Measurements from ENCODE around the gene DECR2. TPM values are rescaled to one million over a fixed set of nuclear protein-coding genes. Genes with fewer than 3 reads are reported as not detected.
"Not testable (repeated sequence)": the region's sequence is repeated elsewhere in the genome, so short reads cannot be mapped to it uniquely, and the experiment has no call there.

Gene DECR2
- total RNA-seq, 4 donors from 2014 or later = 32.2 to 154 (median 105) TPM

DNA sequence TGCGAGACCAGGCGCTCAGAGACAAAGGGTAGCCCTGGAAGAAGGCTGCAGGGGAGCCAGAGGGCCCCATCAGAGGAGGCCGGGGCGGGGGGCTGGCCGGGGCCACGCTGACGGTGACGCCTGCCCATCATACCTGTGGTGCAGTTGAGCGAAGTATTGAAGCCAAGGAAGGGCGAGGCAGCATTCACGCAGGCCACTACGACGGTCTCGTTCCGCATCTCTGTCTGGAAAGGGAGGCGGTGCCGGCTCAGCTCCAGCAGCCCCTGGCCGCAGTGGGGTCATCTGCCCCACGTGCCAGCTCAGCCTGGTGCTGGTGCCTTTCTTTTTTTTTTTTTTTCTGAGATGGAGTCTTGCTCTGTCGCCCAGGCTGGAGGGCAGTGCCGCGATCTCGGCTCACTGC is 26.5 kb upstream of the DECR2 start:
- Histone ChIP-seq H3K4me3 (no peak overlapping the region), H3K27me3 (no peaks in the 10 kb centered on the region), H3K4me1 (peaks cover 0 to 25% (median 10%) of the 10 kb centered on the region in 4 donors), H3K36me3 (peaks cover 0 to 59% (median 0%) of the 10 kb centered on the region in 3 donors), H3K9me3 (no peaks in the 10 kb centered on the region), H3K27ac (no peak overlapping the region)
- TF ChIP-seq CTCF (IDR thresholded peaks at IDR 0.05) (no peak), POLR2A (IDR thresholded peaks at IDR 0.05) (no peak)
- no peak for DNase-seq

DNA sequence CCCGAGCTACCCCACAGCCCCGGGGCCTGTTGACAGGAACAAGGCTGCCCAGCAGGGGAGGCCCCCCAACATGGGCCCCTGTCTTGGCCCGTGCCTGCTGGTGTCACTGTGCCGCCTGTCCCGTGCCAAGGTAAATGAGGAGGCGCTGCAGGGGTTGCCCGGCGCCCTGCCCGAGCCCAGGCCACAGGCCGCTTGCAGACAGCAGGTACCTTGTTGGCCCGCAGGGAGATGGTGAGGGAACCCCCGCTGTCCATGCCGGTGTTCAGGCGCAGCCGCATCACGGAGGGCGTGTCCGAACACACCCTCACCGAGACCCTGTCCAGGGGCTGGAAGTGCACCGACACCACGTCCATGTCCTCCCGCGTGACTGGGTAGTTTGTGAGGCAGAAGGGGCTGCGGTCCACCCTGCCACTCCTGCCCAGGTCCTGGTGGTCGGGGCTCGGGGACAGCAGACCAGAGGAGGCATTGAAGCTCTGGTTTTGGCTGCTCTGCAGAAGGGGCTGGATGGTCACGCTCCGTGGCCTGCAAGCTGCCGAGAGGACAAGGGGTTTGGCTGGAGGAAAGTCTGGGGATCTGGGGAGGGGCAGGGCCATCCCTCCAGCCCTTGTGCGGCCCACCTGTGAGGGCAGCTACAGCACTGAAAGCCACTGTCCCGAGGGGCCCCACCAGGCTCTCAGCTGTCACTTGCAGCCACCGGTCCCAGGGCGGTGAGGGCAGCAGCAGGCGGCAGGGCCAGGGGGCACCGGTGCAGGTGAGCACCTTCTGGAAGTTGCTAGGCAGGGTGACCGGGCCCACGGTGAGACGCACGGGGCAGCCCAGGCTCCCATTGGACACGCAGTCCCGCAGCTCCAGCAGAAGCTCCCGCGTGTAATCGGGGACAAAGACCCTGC is 25.5 kb upstream of the DECR2 start:
- H3K4me3 ChIP-seq = no peak overlapping the region
- no peaks in the 10 kb centered on the region for H3K27me3 ChIP-seq
- peaks cover 0 to 27% (median 5%) of the 10 kb centered on the region in 4 donors for H3K4me1 ChIP-seq
- no peak for DNase-seq
- TF ChIP-seq CTCF (IDR thresholded peaks at IDR 0.05) (no peak), POLR2A (IDR thresholded peaks at IDR 0.05) (no peak)
- H3K27ac ChIP-seq = no peak overlapping the region
- no peaks in the 10 kb centered on the region for H3K9me3 ChIP-seq
- H3K36me3 ChIP-seq = peaks cover 0 to 59% (median 0%) of the 10 kb centered on the region in 3 donors

DNA sequence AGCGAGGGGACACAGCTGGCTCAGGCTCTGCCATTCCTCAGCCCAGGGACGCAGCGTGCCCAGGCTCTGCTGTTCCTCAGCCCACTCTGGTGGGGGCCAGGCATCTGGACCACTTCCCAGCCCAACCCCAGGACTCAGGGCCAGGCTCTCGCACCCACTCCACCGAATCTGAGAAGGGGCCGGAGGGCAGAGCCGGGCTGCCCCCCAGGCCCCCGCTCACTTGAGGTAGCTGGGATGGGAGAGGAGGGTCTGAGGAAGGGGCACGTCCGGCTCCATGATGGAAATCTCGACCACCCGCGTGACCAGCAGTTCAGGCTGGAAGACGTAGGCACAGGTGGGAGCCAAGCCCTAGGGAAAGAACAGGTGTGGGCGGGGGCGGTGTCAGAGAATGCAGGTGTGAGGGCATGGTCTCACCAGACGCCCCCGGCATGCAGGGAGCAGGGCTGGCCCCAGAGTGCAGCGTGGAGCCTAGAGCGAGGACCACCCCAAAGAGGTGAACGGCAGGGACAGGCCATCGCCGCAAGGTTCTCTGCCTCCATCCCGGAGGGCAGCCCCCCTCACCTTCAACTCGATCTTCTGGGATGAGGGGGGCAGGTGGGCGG is 24.8 kb upstream of the DECR2 start:
- peaks cover 0 to 53% (median 0%) of the 10 kb centered on the region in 3 donors for H3K36me3 ChIP-seq
- no peak for DNase-seq
- peaks cover 0 to 25% (median 4%) of the 10 kb centered on the region in 4 donors for H3K4me1 ChIP-seq
- H3K27ac ChIP-seq = no peak overlapping the region
- TF ChIP-seq CTCF (IDR thresholded peaks at IDR 0.05) (no peak), POLR2A (IDR thresholded peaks at IDR 0.05) (no peak)
- H3K4me3 ChIP-seq = no peak overlapping the region
- no peaks in the 10 kb centered on the region for H3K9me3 ChIP-seq
- no peaks in the 10 kb centered on the region for H3K27me3 ChIP-seq

- Histone ChIP-seq H3K9me3 (no peaks in the 10 kb centered on the region), H3K4me3 (no peak overlapping the region), H3K27ac (no peak overlapping the region), H3K27me3 (no peaks in the 10 kb centered on the region), H3K36me3 (peaks cover 0 to 48% (median 0%) of the 10 kb centered on the region in 3 donors), H3K4me1 (peaks cover 0 to 25% (median 4%) of the 10 kb centered on the region in 4 donors)
- DNase-seq = no peak
- TF ChIP-seq CTCF (IDR thresholded peaks at IDR 0.05) (no peak), POLR2A (IDR thresholded peaks at IDR 0.05) (no peak)
Observed at GRCh38 chr16:377419-377951, 24.2 kb upstream of the DECR2 start.

- H3K27me3 ChIP-seq, H3K4me3 ChIP-seq, DNase-seq, H3K27ac ChIP-seq, H3K9me3 ChIP-seq: not testable (repeated sequence)
- H3K4me1 ChIP-seq = peaks cover 0 to 28% (median 4%) of the 10 kb centered on the region in 4 donors
- H3K36me3 ChIP-seq = peaks cover 0 to 41% (median 0%) of the 10 kb centered on the region in 3 donors
Observed at GRCh38 chr16:378113-378820, 23.4 kb upstream of the DECR2 start.

Measured in Peyer's patch (tissue), 4 donors.